Esophagus muscularis mucosa (tissue), 4 donors: ENCODE results near the gene PPM1F.

Source experiments
- CTCF ChIP-seq, 3 experiments: fragments of 200-600 bp in 2 of 3; fragments of 450-650 bp in 1 of 3; sonication (generic) in 2 of 3; IDR thresholded peaks; one replicate each; pipeline ENCODE4 v1.5.1; 2017 to 2019; ENCODE audit warnings: antibody characterized with exemption in 3 of 3, mild to moderate bottlenecking in 2 of 3, moderate library complexity in 1 of 3
- EP300 ChIP-seq: sonication (generic); formaldehyde crosslinking; IDR thresholded peaks from one replicate; pipeline ENCODE4 v1.6.1; 2017; ENCODE audit warnings: antibody characterized with exemption
- POLR2A ChIP-seq: fragments of 450-650 bp; IDR thresholded peaks from one replicate; pipeline ENCODE4 v1.6.1; 2017; ENCODE audit warnings: antibody characterized with exemption, moderate library complexity, mild to moderate bottlenecking, low read depth
- POLR2AphosphoS5 ChIP-seq, 2 donors: sonication (generic); formaldehyde crosslinking; IDR thresholded peaks; one replicate each; pipeline ENCODE4 v1.6.1; 2017; ENCODE audit warnings: antibody characterized with exemption in 2 of 2

GRCh38 chr22:21989049-21989448 lies 36.4 kb upstream of the PPM1F start:
- no peak for TF ChIP-seq POLR2AphosphoS5 (IDR thresholded peaks at IDR 0.05)
- TF ChIP-seq CTCF (IDR thresholded peaks at IDR 0.05): no peak
- no peak for TF ChIP-seq EP300
- no peak for TF ChIP-seq POLR2A
